ENCODE measurements around the gene KBTBD2.
A peak's percentile ranks its signal among the peaks of the same experiment; 100 is the strongest.

The KBTBD2 gene

DNA sequence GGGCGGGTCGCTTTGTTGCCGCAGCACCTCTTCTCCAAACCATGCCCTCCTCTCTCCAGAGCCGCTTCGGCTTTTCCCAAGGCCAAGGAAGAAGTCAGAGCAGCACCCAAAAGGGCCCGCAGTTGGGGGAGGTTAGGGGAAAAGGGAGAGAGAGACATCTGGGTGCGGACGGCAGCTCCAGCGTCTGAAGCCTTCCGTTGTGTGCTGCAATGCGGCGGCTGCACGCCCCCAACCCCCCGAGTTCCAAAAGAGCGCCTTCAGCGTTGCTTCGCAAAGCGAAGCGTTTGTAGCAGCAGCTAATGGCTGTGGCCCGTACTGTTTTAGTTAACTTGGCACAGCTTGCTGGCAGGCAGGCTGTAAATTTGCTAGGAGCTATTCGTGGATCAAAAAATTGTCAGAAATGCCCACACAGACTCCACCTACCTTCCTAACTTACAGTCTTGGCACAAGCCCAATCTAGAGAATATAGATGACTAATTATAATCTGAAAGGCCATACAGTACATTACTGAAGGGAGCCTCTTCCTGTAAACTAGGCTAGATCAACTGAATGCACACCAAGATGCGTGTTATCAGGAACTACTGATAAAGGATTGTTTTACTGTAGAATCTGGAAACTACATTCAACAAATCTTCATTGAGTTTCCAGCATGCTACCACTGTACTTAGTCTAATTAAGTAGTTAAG, 1.1 kb upstream of the KBTBD2 start:
- Histone ChIP-seq H3K27me3 (no peaks in the 10 kb centered on the region), H3K9me3 (no peaks in the 10 kb centered on the region), H3K4me3 (ENCODE audit: low read depth in 1 of 2, low read length in 1 of 2) (peak overlapping the region; percentile 86 to 96), H3K4me1 (ENCODE audit: control insufficient read depth in 1 of 2, insufficient read depth in 1 of 2, low read depth in 1 of 2, low read length in 1 of 2) (peaks cover 35 to 39% of the 10 kb centered on the region in 2 experiments), H3K36me3 (no peaks in the 10 kb centered on the region), H3K27ac (peak overlapping the region; percentile 100)
- TF ChIP-seq, protein P1, sequence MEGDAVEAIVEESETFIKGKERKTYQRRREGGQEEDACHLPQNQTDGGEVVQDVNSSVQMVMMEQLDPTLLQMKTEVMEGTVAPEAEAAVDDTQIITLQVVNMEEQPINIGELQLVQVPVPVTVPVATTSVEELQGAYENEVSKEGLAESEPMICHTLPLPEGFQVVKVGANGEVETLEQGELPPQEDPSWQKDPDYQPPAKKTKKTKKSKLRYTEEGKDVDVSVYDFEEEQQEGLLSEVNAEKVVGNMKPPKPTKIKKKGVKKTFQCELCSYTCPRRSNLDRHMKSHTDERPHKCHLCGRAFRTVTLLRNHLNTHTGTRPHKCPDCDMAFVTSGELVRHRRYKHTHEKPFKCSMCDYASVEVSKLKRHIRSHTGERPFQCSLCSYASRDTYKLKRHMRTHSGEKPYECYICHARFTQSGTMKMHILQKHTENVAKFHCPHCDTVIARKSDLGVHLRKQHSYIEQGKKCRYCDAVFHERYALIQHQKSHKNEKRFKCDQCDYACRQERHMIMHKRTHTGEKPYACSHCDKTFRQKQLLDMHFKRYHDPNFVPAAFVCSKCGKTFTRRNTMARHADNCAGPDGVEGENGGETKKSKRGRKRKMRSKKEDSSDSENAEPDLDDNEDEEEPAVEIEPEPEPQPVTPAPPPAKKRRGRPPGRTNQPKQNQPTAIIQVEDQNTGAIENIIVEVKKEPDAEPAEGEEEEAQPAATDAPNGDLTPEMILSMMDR (IDR thresholded peaks at IDR 0.05), result no peak

- Histone ChIP-seq H3K4me1 (ENCODE audit: control insufficient read depth in 1 of 2, insufficient read depth in 1 of 2, low read depth in 1 of 2, low read length in 1 of 2) (peaks cover 39 to 42% of the 10 kb centered on the region in 2 experiments), H3K4me3 (ENCODE audit: low read depth in 1 of 2, low read length in 1 of 2) (peak overlapping the region; percentile 86 to 96)
- TF ChIP-seq, protein P1 (IDR thresholded peaks at IDR 0.05), result peak; percentile 28
Observed at GRCh38 chr7:32891800-32892520, 400 bp upstream of the KBTBD2 start.

DNA sequence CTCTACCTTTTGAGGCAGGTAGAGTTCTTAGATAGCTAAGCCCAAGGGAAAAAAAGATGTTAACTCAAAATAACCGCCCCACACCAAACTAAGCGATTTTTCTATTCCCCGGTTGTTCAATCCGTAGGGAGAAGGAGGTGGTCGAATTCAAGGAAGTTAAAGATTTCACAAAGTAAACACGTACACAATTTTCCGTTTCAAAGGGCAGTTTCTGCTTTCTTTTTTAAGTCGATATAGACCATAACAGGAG, 842 bp downstream of the KBTBD2 start:
- no peaks in the 10 kb centered on the region for H3K36me3 ChIP-seq
- H3K27ac ChIP-seq, result peak overlapping the region; percentile 100
- TF ChIP-seq, protein P1 (IDR thresholded peaks at IDR 0.05), result no peak
- peak overlapping the region; percentile 77 to 96 for H3K4me3 ChIP-seq (ENCODE audit: low read depth in 1 of 2, low read length in 1 of 2)
- H3K9me3 ChIP-seq, result no peaks in the 10 kb centered on the region
- H3K27me3 ChIP-seq, result no peaks in the 10 kb centered on the region
- peaks cover 39 to 47% of the 10 kb centered on the region in 2 experiments for H3K4me1 ChIP-seq (ENCODE audit: control insufficient read depth in 1 of 2, insufficient read depth in 1 of 2, low read depth in 1 of 2, low read length in 1 of 2)

More at GRCh38 chr7:32891800-32892520, 400 bp upstream of the KBTBD2 start:
- H3K36me3 ChIP-seq, result no peaks in the 10 kb centered on the region
- H3K27me3 ChIP-seq, result no peaks in the 10 kb centered on the region
- H3K27ac ChIP-seq, result peak overlapping the region; percentile 100
- H3K9me3 ChIP-seq, result no peaks in the 10 kb centered on the region

DNA sequence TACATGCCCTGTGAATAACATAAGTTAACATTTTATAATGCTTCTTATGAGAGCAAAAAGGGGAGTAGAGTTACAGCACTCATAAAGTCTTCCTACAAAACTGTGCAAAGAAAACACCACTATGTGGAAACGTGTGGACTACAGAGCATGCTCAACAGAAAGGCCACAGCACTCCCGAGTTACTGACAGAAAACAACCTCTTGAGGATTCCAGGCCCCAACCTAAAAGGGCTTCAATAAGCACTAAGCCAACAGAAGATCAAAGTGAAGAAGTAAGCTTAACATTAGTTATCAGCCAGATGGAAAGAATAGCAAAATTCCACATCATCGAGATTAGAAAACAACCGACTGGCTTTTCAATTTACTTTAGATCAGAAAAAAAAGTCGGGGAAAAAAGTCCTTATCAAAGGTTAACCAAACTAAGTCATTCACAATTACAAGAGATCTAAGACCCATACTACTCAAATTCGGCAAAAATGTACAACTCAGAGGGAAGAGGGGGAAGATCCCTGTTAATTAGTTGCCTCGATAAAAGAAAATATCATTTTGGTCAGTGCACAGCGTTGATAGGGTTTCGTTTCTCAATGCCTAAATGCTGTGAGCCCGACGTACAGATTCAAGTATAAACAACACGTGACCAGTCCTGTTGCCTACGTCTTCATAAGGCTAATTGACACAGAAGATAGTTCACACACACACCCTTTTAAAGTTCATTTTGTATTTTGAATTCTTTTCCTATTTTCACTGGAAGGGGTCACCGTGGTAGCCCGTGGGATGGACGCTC, 1.4 kb downstream of the KBTBD2 start:
- Histone ChIP-seq H3K27me3 (no peaks in the 10 kb centered on the region), H3K36me3 (no peaks in the 10 kb centered on the region), H3K9me3 (no peaks in the 10 kb centered on the region), H3K4me3 (ENCODE audit: low read depth in 1 of 2, low read length in 1 of 2) (peak overlapping the region; percentile 77 to 96), H3K4me1 (ENCODE audit: control insufficient read depth in 1 of 2, insufficient read depth in 1 of 2, low read depth in 1 of 2, low read length in 1 of 2) (peaks cover 39 to 47% of the 10 kb centered on the region in 2 experiments), H3K27ac (peak overlapping the region; percentile 100)
- TF ChIP-seq, protein P1 (IDR thresholded peaks at IDR 0.05), result no peak

- Histone ChIP-seq H3K9me3 (no peaks in the 10 kb centered on the region), H3K36me3 (no peaks in the 10 kb centered on the region), H3K4me1 (ENCODE audit: control insufficient read depth in 1 of 2, insufficient read depth in 1 of 2, low read depth in 1 of 2, low read length in 1 of 2) (peaks cover 39 to 47% of the 10 kb centered on the region in 2 experiments), H3K27me3 (no peaks in the 10 kb centered on the region), H3K27ac (peak overlapping the region; percentile 27), H3K4me3 (ENCODE audit: low read depth in 1 of 2, low read length in 1 of 2) (no peak overlapping the region)
- TF ChIP-seq, protein P1 (IDR thresholded peaks at IDR 0.05), result no peak
Observed at GRCh38 chr7:32888505-32888904, 3.1 kb downstream of the KBTBD2 start.

Measured in neutrophil (primary cell).